DMS 273 treated with DMSO at 0.1 percent for 48 hours (cell line): Measurements from ENCODE around the gene PDE4D.
"Not testable (repeated sequence)": the region's sequence is repeated elsewhere in the genome, so short reads cannot be mapped to it uniquely, and the experiment has no call there.

Source experiments
- DNase-seq: peaks from one replicate; lab custom pipeline; 2025; lab: John Stamatoyannopoulos, UW

The PDE4D gene

DNA sequence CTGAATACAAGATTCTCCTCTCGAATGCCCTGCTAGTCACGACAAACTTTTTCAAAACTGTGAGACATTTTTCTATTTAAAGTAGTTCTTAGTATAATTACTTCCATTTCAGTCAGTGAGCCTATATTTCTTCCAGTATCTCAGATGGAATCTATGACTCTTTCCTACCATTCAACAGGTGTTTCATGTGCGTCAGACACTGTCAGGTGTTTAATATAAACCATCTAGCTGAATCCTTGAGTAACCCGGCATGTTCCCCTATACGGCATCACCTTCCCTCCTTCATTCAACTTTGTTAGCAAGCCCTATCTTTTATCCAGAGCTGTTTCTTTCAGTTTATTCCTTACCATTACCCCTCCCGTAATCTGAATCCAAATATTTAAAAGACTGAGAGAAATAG is 891.8 kb downstream of the PDE4D start:
- no peak for DNase-seq

DNA sequence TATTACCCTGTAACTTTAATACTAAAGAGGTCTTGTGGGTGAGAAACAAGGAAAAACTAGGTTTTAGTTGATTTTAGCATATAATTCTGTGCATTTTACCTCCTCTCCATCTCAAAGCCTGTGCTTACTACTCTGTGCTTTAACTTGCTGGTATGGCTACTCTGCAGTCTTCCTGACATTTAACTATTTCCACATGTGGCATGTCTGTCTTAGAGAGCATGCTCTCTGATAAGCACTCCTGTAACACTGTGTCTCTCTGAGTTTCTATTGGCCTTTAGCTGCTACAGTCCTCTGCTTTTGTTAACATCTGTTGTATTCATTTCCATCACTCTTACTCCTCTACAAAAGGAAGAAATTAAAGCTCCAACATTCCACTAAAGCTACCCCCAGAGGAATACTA is 892.4 kb downstream of the PDE4D start:
- DNase-seq = no peak

DNA sequence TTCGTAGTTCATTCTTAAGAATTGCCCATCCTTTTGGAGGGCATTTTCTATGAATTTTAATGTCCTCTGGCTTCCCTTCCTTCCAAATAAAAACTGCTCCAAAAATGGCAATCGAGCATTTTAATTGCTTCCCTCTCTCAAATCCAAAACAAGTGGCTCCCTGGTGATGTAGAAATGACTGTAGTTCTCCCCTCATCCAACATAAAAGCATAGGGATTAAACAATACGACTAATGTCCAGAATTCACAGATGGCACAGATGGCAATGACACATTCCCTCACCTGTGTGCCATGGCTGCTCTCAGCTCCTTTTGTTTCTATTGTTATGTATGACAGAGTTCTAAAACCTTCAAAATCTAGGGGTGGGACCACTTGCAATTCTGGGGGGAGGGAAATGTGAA is 893.3 kb downstream of the PDE4D start:
- DNase-seq = no peak

DNA sequence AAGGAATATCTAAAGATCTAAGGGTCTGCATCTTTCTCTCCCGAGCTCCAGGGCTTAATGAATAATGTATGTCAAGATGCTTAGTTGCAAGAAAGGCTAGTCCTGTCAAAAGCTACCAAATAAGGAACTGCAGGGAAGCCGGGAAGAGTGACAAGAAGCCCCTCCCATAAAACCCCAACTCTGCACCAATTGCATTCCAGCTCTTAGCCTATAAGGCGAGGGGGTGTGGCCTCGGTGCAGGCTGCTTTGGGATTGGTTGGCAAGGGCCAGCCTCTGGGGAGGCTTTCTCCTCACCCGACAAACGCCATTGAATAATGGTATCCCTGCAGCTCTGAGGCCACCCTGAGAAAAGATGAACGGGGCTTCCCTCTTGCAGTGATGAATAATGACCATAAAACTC is 893.7 kb downstream of the PDE4D start:
- no peak for DNase-seq

DNA sequence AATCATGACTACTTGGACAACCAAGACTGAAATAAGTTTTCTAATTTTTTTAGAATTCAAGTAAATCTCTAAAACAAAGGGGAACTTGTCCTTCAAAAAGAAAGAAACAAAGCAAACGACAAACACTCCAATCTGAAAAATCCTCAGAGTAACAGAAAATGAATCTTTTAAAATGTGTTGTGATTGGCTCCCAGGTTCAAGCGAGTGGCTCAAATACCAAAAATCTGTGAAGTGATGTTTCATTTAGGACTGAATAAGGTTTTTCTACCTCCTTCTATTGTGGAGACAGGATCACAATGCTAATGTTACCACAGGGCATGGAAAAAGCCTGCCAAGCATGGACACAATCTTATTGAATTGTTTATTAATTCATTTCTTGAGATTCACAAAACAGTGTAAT is 895.0 kb downstream of the PDE4D start:
- DNase-seq = no peak

DNA sequence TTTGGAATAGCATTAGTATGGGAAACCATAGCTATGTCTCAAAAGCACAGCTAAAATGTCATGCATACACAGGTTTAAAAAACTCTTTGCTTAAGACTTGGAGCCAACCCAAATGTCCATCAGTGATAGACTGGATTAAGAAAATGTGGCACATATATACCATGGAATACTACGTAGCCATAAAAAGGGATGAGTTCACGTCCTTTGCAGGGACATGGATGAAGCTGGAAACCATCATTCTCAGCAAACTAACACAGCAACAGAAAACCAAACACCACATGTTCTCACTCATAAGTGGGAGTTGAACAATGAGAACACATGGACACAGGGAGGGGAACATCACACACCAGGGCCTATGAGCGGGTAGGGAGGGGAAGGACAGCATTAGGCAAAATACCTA is 897.7 kb downstream of the PDE4D start:
- DNase-seq = not testable (repeated sequence)

DNA sequence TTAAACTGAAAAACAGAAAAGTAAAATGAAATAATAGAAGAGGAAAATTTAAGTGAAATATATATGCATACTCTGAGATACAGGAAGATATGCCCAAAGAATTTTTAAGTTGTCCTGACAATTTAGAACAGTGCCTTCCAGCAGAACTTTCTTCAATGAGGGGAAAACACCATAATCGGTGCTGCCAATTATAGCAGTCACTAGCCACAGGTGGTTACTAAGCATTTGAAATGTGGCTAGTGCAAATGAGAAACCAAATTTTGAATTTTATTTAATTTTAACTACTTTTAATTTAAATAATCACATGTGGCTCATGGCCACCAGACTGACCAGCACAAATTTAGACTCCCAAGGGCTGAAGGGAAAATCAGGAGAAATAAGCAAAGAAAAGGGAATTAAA is 900.1 kb downstream of the PDE4D start:
- no peak for DNase-seq

DNA sequence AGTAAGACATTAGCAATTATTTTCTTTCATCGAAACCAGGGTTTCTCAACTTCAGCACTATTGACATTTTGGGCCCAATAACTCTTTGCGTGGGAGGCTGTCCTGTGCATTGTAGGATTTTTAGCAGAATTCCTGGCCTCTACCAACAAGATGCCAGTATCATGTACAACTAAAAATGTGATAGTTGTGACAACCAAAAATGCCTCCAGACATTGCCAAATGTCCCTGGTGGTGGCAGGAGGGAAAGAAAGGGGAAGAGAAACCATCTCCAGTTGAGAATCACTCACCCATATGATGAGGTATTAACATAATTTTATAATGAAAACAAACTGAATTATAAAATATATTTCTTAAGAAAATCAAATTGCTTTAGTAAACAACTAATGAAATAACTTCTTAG is 904.6 kb downstream of the PDE4D start:
- DNase-seq = no peak

DNA sequence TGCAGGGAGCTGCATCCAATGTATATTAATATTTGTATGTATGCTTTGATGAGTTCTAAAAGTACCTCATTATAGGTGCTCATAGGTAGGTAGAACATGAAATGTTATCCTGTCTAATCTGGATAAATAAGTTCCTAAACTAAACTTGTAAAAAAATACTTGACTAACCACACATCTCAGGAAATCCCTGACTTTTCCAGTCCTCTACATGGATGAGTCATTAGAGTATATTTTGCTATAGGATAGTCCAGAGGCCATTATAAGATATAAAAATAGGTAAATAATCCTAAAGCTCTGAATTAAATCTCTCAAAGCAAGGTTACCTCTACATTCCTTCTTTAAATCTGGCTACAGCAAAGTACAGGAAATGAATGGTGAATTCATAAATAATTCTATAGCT is 906.3 kb downstream of the PDE4D start:
- DNase-seq = no peak

DNA sequence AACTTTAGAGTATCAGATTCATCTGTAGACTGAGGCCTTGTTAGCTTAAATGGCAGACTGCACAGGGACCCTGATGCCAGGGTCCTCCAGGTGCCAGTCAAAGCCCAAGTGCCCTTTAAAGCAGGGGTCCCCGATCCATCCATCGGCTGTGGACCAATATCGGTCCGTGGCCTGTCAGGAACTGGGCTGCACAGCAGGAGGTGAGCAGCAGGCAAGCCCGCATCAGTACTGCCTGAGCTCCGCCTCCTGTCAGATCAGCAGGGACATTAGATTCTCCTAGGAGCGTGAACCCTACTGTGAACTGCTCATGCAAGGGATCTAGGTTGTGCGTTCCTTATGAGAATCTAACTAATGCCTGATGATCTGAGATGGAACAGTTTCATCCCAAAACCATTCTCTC is 907.2 kb downstream of the PDE4D start:
- DNase-seq = no peak

DNA sequence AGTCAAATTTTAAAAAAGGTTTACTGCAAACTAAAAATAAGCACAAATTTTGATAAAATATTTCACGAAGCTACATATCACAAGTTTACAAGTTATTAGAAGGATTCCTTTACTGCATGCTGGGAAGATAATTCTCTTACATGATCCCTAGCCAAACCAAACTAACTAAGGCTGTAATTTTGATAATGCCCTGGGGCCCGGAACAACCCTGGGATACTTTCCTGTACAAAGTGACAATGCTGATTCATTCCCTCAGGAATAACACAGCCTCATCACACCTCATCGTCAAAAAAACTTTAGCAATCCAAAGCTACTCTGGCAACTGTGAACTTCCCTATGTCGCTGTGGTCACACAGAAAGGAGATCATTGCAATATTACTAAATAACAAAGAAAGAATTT is 907.8 kb downstream of the PDE4D start:
- no peak for DNase-seq

DNA sequence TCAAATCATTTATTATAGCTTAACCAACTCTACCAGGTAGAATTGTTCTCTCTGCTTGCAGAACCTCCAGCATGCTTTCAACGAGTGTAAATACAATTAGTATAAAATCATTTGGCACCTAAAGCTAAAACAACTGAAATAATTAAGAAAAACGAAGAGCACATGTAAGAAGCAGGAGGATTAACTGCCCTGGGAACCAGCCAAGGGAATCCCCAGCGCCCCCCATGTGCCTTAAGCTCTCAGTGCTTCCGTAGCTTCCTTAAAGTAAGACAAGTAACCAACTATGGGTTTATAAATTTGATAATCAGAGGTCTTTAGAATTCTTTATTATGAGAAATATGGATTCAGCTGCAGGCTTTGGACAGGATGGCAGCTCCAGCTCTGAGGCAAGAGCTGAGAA is 908.2 kb downstream of the PDE4D start:
- no peak for DNase-seq

DNA sequence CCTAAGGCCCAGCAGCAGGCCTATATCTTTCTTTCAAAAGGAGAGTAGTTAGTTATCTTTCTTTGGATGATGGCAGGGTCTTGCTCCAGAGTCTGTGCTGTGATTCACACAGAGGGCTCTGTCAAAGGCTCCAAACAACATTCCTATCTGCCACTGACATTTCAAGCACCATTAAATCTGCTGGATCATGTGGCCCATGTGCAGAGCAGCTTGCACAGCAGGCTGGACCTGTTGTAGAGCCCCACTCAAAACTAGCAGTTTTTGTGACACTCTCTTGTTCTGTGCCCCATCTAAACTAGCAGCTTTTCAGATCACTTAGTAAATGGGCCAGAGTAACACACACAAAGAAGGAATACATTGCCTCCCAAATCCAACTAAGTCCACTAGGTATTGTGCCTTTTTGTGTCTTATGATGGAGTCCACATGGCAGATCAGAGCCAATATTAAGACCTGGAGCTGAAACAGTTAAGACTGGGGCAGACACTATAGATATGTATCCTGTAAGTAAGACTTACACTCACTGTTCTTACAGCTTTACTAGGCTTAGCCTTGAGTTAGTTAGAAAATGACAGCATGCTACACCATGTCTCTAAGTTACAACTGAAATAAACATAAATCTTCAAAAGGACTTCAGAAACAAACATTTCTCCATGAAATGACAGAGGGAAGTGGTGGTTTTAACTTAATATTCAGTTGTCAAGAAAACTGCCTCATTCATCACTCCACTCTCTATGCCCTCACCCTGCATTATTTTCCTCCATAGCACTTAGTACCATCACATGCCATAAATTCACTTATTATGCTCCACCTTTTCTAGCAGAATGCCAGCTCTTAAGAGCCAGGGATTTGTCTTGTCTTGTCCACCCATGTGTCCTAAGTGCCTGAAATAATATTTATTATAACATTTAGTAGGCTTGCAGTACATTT is 909.7 kb downstream of the PDE4D start:
- no peak for DNase-seq

DNA sequence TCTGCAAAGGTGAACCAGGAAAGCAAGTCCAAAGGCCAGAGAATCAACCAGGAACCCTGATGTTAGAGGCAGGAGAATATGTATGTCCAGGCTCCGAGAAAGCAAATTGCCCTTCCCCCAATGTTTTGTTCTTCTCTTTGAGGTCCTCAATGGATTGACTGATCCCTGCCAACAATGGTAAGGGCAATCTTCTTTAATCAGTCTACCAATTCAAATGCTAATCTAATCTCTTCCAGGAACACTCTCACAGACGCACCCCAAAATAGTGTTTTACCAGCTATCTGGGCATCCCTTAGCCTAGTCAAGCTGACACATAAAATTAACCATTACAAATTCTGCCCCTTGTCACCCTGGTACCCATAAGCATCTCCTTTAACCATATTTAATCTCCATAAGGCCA is 912.6 kb downstream of the PDE4D start:
- no peak for DNase-seq

DNA sequence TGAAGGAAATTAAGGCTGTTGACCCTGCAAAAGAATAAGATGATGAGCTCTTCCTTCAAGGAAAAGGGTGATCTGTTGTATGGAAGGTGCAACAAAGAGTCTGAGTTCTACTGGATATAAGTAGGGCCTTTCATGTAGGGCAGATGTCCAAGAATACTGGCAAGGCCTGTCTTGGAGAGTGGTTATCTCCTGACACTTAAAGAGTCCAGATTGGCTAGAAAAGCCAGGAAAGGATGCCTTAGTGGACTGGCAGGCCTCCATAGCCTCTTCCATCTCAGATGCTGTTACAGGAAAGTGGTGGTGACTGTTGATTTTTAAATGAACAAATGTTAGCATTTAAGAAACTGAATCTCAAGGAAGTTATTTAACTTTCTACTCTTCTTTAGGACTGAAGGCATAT is 914.4 kb downstream of the PDE4D start:
- DNase-seq = no peak

DNA sequence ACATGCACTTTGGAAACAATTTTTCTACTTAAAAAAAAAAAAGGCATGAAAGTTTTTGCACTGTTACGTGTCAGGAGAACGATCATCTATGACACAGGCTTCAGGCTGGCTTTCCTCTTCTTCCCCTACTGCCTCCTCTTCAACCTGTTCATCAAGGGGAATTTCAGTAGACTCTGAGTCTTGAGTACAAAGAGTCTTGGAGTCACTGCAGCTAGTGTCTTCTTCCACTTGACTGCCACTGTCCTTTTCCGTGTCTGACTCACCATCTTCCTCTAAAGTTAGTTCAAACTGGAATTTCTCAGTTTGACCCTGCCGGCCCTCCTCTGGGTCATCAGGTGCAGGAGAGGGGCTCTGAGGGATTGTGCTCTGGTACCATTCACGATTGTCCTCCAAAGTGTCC is 918.9 kb downstream of the PDE4D start:
- DNase-seq = no peak

DNA sequence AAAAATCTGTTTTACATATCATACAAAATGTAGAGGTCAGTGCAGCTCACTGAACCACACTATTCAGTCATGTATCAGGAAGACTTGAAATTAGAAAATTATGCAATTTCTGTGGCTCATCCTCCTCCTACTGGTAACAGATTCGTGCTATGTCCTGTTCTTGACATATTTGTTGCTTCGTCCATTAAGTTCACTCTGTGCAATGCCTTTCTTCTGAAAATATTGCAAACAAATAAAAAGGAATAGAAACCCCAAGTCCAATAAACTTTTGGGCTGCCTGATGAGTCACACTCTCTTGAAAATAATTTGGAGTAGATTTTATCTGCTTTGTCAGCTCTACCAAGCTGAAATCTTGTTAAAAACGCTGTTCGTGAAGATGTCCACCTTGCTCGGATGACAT is 919.4 kb downstream of the PDE4D start:
- DNase-seq = no peak

DNA sequence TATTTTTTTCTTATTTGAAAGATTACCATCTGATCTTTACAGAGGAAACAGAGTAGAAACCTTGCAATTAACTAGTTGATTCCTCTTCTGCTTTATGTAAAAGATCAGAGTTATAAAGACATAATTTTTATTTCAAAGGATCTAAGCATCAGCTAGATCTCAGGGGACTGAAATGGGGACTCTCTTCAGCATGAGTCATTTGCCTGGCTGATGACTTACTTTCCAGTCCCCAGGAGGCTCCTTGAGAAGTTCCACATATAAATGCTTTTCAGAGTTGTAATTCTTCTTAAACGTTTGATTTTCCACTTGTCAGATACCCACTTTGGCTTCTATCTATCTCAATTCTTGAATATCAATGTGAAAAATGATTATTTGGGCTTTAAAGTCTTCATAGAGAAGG is 921.2 kb downstream of the PDE4D start:
- no peak for DNase-seq

DNA sequence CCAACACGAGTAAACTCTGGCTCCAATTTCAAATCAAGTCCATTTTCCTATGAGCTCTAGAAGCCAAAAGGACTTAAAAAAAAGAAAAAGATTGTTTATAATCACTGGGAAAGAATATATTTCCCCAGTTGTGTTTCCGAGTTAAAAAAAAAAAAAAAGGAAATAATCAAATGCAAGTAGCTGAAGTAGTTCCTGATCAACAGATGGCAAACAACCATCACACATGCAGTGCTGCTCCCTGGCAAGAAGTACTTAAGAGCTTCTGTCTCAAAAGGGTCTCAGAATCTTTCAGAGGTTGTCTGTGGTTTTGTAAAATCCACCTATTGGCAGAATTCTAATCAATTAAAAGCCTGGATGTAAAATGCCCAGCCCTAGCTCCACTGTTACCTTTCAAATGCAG is 922.8 kb downstream of the PDE4D start:
- no peak for DNase-seq

DNA sequence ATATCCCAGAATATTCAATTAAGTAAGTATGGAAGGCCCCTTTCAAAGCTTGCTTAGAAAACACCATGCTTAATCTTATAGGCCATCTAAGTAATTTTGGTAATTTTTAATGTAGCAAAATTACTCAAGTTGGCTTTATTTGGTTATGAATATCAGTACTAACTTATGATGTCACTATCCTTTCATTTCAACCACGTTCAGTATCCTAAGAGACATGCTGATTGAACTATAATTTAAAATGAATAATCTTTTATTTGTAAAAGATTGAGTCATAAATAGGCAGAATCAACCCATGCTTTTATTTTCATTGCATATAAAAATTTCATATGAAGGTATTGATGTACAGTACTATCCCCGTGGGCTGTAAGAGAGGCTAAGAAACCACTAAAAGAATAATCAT is 923.7 kb downstream of the PDE4D start:
- DNase-seq = no peak

DNA sequence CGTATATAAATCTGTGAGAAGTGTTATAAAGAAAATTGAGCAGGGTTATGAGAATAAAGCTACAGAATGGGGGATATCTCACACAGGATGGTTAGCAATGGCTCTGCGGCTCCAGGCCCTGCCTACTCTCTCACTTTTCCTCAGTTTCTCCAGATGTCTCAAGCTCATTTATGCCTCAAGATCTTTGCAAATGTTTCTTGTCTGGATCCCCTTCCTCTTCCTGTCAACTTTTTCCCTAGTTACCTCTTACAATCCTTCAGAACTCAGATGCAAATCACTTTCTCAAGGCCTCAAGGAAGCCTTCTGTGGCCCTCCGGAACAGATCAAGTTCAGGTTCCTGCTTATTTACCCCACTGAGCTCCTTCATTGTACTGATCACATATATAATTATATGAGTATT is 924.3 kb downstream of the PDE4D start:
- DNase-seq = no peak

DNA sequence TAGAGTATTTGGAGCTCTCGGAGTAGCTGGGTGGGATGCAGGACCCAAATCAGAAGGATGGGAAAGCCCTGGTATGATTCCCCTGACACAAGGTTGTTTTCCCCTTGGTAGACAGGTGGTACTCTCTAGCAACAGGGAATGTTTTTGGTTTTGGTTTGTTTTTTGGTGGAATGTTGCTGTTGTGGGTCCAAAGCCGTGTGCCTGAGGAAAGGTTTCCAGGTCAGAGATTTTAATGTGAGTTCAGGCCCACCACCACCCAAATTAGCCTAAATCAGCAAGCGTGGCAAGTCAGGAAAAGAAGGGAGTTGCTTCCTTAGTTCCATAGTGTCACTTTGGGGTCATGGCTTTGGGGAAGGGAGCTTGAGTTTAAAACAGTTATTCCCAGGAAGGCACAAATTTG is 925.2 kb downstream of the PDE4D start:
- DNase-seq = no peak

DNA sequence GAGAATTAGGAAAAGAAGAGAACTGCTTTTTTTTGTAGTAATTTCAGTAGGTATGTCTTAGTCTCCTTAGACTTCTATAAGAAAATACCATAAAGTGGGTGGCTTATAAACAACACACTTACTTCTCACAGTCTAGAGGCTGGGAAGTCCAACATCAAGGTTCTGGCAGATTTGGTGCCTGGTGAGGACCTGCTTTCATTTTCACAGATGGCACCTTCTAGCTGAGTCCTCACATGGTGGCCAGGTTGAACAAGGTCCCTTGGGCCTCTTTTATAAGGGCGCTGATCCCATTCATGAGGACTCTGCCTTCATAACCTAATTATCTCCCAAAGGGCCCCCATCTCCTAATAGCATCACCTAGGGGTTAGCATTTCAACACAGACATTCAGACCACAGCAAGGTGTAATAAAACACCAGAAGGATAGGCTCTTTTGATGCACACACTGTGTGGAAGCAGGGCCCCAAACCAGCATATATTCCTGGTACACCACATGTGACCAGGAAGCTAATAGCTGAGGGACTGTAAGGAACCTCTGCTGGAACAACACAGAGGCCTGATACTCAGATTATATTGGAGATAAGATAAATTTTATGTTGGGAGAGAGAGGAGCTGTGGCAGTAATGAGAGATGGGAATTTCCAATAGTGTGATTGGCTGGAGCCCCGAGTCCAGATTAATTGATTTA is 925.8 kb downstream of the PDE4D start:
- no peak for DNase-seq
